Stimulated activated CD4-positive, alpha-beta T cell treated with anti-CD3 and anti-CD28 coated beads, Interleukin-1b, Interleukin-23, amount 100 ng/mL, for 4 hours (primary cell): ENCODE data around the gene DNAI4.

ENCODE experiments used
- DNase-seq, 2 donors: peaks; one replicate each; pipeline ENCODE4 v3.0.0-alpha.2; 2020; ENCODE audit warnings: low read depth in 2 of 2

The DNAI4 gene

DNA sequence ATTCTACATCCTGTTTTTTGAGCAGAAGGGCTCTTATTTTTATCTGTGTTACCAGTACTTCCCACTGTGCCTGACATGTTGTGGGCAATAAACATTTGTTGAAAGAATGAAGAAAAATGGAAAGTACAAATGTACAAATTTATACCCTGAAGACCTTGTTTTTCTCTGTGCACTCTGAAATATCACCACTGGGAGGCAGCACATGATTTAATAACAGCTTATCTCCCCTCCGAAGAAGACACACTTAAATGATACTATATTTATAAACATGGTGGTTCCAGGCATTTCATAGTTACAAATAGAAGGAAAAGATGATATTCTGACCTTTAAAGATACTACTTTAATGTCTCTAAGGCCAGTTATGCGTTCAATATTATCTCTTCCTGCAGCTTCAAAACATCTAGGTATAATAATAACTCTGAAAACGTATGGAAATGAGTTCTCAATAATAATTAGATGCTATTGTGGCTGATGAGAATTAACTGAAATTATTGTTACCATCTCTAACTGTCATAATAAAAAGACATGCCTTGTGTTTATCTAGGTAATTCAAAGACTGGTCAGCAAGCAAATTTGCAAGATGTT is 159.6 kb downstream of the DNAI4 start:
- DNase-seq = peak; percentile 4 to 56
